Panc1 (cell line): ENCODE measurements around the gene TMED9. TPM values are rescaled to one million over a fixed set of nuclear protein-coding genes. Genes with fewer than 3 reads are reported as not detected.

ENCODE experiments used
- ATAC-seq: fragments of 200-7000 bp; cut with Tn5 transposase; 2 replicates; pipeline ENCODE4 v1.9.1; 2020; ENCODE audit warnings: mild to moderate bottlenecking, moderate library complexity
- BruUV-seq: library from RNA; stranded (reverse); fragments of 400-500 nt; replicated peaks from 2 replicates; lab custom pipeline; 2021; lab: Mats Ljungman, UMichigan
- CTCF ChIA-PET: fragments of 300-600 bp; sonication (Branson Sonifier 250); formaldehyde crosslinking; loops from one replicate; lab custom pipeline; 2022; ENCODE audit warnings: antibody characterized with exemption; lab: Charles Lee
- POLR2A ChIA-PET: fragments of 300-600 bp; sonication (Branson Sonifier 250); formaldehyde crosslinking; loops from one replicate; lab custom pipeline; 2022; ENCODE audit warnings: antibody characterized with exemption; lab: Charles Lee
- DNase-seq: peaks from one replicate; pipeline ENCODE4 v3.0.0-alpha.2; 2010; ENCODE audit warnings: low read depth, low spot score
- H3K27ac ChIP-seq: 2 replicates; pipeline ENCODE4 v1.5.1; 2011; ENCODE audit warnings: mild to moderate bottlenecking, low read length, inconsistent platforms
- H3K27me3 ChIP-seq: fragments of 200-500 bp; sonication (Bioruptor generic); 2 replicates; pipeline ENCODE4 v1.6.0; 2014; ENCODE audit warnings: low read length, inconsistent platforms; ENCODE audit not compliant: control insufficient read depth, insufficient read depth
- H3K36me3 ChIP-seq: fragments of 200-500 bp; sonication (Bioruptor generic); 2 replicates; pipeline ENCODE4 v1.5.1; 2014; ENCODE audit warnings: inconsistent platforms, mild to moderate bottlenecking, low read length, moderate library complexity; ENCODE audit not compliant: control insufficient read depth, insufficient read depth
- H3K4me1 ChIP-seq: 2 replicates; pipeline ENCODE4 v1.5.1; 2011; ENCODE audit warnings: inconsistent platforms, mild to moderate bottlenecking, low read length, moderate library complexity; ENCODE audit not compliant: control insufficient read depth, insufficient read depth
- H3K4me3 ChIP-seq, 2 experiments: 2 replicates each; pipeline ENCODE4 v1.5.1; 2011 to 2012; ENCODE audit warnings: low read depth in 2 of 2, low read length in 2 of 2, mild to moderate bottlenecking in 2 of 2, inconsistent platforms in 1 of 2, moderate library complexity in 1 of 2
- H3K9me3 ChIP-seq: fragments of 200-500 bp; sonication (Bioruptor generic); 2 replicates; pipeline ENCODE4 v1.5.1; 2014; ENCODE audit warnings: low read depth, mild to moderate bottlenecking, inconsistent platforms, low read length, moderate library complexity; ENCODE audit not compliant: control insufficient read depth, insufficient read depth
- POLR2AphosphoS5 ChIP-seq: IDR thresholded peaks from 2 replicates; pipeline ENCODE4 v1.6.1; 2012; ENCODE audit warnings: mild to moderate bottlenecking, low read depth, low read length, moderate library complexity
- SIN3A ChIP-seq: IDR thresholded peaks from 2 replicates; pipeline ENCODE4 v1.6.1; 2012; ENCODE audit warnings: low read depth, mild to moderate bottlenecking, low read length, moderate library complexity, borderline replicate concordance; ENCODE audit not compliant: insufficient read depth
- in situ Hi-C: cut with HindIII; loops from 2 replicates; pipeline ENCODE4 v1.10.0; 2016; ENCODE audit warnings: low sequenced_read_pairs, low pct_unique_long_range_greater_than_20kb
- intact Hi-C: fragments of 100-400 bp; cut with micrococcal nuclease; formaldehyde crosslinking; loops from one replicate; pipeline ENCODE4 v1.10.0; 2022; ENCODE audit not compliant: unreplicated experiment
- total RNA-seq: library from RNA; stranded (reverse); gene quantifications from one replicate; pipeline ENCODE4 v1.2.1, GENCODE V29; 2021; ENCODE audit not compliant: unreplicated experiment
- TF ChIP-seq, protein P1 (sequence below), 2 experiments: IDR thresholded peaks; 2 replicates each; pipeline ENCODE4 v1.6.1; 2011 to 2012; ENCODE audit warnings: low read depth in 2 of 2, control low read depth in 1 of 2, low read length in 1 of 2, mild to moderate bottlenecking in 1 of 2, moderate library complexity in 1 of 2; ENCODE audit not compliant: insufficient read depth in 1 of 2
- TF ChIP-seq, protein P2 (sequence below): fragments of 450-650 bp; IDR thresholded peaks from 2 replicates; pipeline ENCODE4 v1.5.1; 2017; ENCODE audit warnings: mild to moderate bottlenecking

The TMED9 gene
- total RNA-seq, 1 experiment from 2014 or later = 293 TPM

DNA sequence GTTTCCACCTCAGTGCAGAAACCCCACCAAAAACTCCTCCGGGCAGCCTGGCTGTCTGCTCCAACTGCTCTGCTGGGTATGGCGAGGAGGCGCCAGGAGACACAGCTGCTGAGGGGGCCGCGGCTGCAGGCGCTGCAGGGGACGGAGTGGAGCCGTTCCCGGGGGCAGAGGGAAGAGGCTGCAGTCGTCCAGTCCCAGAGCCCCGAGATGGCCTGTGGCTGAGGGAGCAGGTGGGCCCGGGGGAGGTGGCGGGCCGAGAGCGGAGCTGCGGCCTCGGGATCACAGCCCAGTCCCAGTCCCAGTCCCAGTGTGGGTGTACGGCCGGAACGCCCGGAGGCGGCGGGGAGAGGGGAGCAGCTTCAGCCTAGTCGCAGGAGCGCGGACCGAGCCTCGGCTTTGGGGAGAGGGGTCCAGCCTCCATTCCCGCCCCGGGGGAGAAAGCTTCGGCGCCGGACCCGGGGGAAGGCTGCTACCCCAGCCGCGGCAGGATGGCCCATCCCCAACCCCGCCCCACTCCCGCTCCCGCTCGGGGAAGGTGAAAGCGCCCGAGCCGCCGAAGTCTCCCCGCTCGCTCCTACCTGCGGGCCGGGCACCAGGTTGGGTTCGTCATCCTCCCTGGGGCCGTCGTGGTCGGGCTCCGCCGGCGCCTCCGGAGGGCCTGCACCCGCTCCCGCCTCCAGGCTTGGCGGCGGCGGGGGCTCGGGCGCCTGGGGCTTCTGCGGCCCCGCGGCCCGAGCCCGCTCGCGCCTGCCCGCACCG is 38.2 kb upstream of the TMED9 start:
- Histone ChIP-seq H3K27ac (peak overlapping the region; percentile 74), H3K27me3 (no peaks in the 10 kb centered on the region), H3K4me3 (peak overlapping the region; percentile 79 to 86), H3K36me3 (no peaks in the 10 kb centered on the region; the same call in 1 of the 2 replicates), H3K4me1 (peaks cover 13% of the 10 kb centered on the region), H3K9me3 (no peaks in the 10 kb centered on the region)
- POLR2A ChIA-PET = no interaction called here
- no peak for DNase-seq
- CTCF ChIA-PET = no interaction called here
- in situ Hi-C loops = no loop called here
- ATAC-seq = peak; percentile 77
- TF ChIP-seq, protein P1, sequence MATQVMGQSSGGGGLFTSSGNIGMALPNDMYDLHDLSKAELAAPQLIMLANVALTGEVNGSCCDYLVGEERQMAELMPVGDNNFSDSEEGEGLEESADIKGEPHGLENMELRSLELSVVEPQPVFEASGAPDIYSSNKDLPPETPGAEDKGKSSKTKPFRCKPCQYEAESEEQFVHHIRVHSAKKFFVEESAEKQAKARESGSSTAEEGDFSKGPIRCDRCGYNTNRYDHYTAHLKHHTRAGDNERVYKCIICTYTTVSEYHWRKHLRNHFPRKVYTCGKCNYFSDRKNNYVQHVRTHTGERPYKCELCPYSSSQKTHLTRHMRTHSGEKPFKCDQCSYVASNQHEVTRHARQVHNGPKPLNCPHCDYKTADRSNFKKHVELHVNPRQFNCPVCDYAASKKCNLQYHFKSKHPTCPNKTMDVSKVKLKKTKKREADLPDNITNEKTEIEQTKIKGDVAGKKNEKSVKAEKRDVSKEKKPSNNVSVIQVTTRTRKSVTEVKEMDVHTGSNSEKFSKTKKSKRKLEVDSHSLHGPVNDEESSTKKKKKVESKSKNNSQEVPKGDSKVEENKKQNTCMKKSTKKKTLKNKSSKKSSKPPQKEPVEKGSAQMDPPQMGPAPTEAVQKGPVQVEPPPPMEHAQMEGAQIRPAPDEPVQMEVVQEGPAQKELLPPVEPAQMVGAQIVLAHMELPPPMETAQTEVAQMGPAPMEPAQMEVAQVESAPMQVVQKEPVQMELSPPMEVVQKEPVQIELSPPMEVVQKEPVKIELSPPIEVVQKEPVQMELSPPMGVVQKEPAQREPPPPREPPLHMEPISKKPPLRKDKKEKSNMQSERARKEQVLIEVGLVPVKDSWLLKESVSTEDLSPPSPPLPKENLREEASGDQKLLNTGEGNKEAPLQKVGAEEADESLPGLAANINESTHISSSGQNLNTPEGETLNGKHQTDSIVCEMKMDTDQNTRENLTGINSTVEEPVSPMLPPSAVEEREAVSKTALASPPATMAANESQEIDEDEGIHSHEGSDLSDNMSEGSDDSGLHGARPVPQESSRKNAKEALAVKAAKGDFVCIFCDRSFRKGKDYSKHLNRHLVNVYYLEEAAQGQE (IDR thresholded peaks at IDR 0.05; ENCODE audit: insufficient read depth in 1 of 2, low read depth in 2 of 2, low read length in 1 of 2) = no peak
- TF ChIP-seq SIN3A = 0 out of 2 replicates have a peak, but pooled peaks have one; percentile 5
- no TSS peak for BruUV-seq
- intact Hi-C loops = no loop called here

DNA sequence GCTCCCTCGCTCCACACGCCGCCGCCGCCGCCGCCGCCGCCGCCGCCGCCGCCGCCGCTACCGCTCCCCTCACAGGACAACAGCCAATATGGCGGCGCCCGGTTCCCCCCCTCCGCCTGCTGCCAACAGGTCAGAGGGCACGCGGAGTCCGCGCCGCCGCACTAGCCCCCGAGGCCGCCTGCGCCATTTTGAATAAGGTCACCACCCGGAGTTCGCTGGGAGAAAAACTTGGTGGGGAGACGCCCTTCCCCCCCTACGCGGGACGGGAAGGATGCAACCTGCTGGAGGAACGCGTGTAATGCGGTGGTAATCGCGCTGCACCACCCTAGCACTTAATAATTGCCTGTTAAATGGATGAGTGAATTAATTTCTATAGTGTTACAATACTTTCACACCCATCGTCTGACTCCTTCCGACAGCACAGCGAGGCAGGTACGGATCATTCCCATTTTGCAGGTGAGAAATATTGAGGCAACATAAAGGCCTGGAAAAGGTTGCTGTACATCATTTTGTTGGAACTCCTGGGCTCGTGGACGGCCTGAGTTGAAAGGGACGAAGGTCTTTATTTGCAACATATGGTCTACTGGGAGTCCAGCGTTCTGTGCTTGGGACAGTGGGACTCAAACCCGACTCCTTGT is 37.4 kb upstream of the TMED9 start, which contains the start of gene FAM193B:
FAM193B (minus strand) TSS at position 90 of the 638 bp plus-strand sequence. CDS start 105 bp downstream, outside the sequence.
- in situ Hi-C loops = no loop called here
- CTCF ChIA-PET = no interaction called here
- BruUV-seq = no TSS peak
- POLR2A ChIA-PET = no interaction called here
- peak; percentile 78; the same call in 1 of the 2 replicates for TF ChIP-seq SIN3A
- TF ChIP-seq, protein P1 (IDR thresholded peaks at IDR 0.05; ENCODE audit: insufficient read depth in 1 of 2, low read depth in 2 of 2, low read length in 1 of 2) = no peak
- TF ChIP-seq, protein P2, sequence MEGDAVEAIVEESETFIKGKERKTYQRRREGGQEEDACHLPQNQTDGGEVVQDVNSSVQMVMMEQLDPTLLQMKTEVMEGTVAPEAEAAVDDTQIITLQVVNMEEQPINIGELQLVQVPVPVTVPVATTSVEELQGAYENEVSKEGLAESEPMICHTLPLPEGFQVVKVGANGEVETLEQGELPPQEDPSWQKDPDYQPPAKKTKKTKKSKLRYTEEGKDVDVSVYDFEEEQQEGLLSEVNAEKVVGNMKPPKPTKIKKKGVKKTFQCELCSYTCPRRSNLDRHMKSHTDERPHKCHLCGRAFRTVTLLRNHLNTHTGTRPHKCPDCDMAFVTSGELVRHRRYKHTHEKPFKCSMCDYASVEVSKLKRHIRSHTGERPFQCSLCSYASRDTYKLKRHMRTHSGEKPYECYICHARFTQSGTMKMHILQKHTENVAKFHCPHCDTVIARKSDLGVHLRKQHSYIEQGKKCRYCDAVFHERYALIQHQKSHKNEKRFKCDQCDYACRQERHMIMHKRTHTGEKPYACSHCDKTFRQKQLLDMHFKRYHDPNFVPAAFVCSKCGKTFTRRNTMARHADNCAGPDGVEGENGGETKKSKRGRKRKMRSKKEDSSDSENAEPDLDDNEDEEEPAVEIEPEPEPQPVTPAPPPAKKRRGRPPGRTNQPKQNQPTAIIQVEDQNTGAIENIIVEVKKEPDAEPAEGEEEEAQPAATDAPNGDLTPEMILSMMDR = 0 out of 2 replicates have a peak, but pooled peaks have one; percentile 17
- TF ChIP-seq POLR2AphosphoS5 = 0 out of 2 replicates have a peak, but pooled peaks have one; percentile 44
- Histone ChIP-seq H3K4me3 (peak within 1 kb of the TSS; percentile 79 to 92), H3K36me3 (no peaks in the 10 kb centered on the region; the same call in 1 of the 2 replicates), H3K9me3 (no peaks in the 10 kb centered on the region), H3K27ac (peak within 1 kb of the TSS; percentile 74), H3K4me1 (peaks cover 13% of the 10 kb centered on the region), H3K27me3 (no peaks in the 10 kb centered on the region)
- peak; percentile 78 for DNase-seq
- intact Hi-C loops = no loop called here
- ATAC-seq = peak; percentile 96
